SU-DHL-6 (cell line): Measurements from ENCODE around the gene ALDH16A1.

ENCODE experiments used
- EZH2phosphoT487 ChIP-seq: fragments of 200-600 bp; sonication (generic), shearing (Covaris generic); conservative IDR thresholded peaks from 2 replicates; pipeline ENCODE4 v1.6.1; 2018; ENCODE audit warnings: mild to moderate bottlenecking, antibody characterized with exemption, low read length, moderate library complexity, mixed read lengths
- TF ChIP-seq, protein P1 (sequence below): fragments of 200-600 bp; sonication (generic); IDR thresholded peaks from one replicate; pipeline ENCODE4 v1.5.1; 2017; ENCODE audit warnings: antibody characterized with exemption, mild to moderate bottlenecking, low read length, moderate library complexity; ENCODE audit not compliant: insufficient read depth, poor library complexity, severe bottlenecking

DNA sequence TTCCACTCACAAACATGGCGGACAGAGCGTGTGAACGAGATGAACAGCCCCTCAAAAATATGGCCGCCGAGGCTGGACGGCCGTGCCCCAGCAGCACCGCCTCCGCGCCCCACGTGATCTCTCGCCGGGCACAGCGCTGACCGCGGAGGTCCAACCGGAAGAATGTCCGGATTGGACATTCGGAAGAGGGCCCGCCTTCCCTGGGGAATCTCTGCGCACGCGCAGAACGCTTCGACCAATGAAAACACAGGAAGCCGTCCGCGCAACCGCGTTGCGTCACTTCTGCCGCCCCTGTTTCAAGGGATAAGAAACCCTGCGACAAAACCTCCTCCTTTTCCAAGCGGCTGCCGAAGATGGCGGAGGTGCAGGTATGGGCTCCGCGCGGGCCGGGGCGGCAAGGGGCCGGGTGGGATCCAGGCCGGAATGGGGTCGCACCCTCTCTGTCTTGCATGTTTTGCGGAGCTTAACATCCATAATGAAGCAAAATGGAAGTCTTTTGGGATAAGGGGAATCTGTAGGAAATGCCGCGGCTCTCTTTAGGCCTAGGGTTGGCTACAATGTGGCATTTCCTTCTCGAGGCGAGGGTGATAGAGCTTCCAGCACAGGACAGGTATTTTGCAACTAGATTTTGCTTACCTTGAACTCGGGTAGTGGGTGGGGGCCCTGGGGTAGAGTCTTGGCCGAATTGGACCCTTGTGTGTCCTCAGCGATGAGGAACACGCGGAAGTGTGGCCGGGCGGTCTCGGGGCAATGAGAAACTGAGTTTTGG, 34.4 kb downstream of the ALDH16A1 start, which contains the start of gene RPL13A:
- TF ChIP-seq, protein P1, sequence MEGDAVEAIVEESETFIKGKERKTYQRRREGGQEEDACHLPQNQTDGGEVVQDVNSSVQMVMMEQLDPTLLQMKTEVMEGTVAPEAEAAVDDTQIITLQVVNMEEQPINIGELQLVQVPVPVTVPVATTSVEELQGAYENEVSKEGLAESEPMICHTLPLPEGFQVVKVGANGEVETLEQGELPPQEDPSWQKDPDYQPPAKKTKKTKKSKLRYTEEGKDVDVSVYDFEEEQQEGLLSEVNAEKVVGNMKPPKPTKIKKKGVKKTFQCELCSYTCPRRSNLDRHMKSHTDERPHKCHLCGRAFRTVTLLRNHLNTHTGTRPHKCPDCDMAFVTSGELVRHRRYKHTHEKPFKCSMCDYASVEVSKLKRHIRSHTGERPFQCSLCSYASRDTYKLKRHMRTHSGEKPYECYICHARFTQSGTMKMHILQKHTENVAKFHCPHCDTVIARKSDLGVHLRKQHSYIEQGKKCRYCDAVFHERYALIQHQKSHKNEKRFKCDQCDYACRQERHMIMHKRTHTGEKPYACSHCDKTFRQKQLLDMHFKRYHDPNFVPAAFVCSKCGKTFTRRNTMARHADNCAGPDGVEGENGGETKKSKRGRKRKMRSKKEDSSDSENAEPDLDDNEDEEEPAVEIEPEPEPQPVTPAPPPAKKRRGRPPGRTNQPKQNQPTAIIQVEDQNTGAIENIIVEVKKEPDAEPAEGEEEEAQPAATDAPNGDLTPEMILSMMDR = no peak
- no peak for TF ChIP-seq EZH2phosphoT487
